Measurements from ENCODE around the gene ZNF652.

GRCh38 chr17:49372425-49372824 is 10.4 kb upstream of the ZNF652 start:
- no peak for TF ChIP-seq GATA3 (IDR thresholded peaks at IDR 0.05; ENCODE audit: low read depth, low read length)
- no peak for TF ChIP-seq GATA2 (IDR thresholded peaks at IDR 0.05; ENCODE audit: low read depth, low read length)
